HG02759 (cell line): ENCODE results near the gene PLEKHM3.

Experiments
- ATAC-seq: cut with Tn5 transposase; IDR thresholded peaks from one replicate; pipeline ENCODE4 v1.9.1; 2021; ENCODE audit warnings: mild to moderate bottlenecking, moderate library complexity; ENCODE audit not compliant: unreplicated experiment

Gene PLEKHM3

GRCh38 chr2:207896525-207897285, 128.6 kb downstream of the PLEKHM3 start:
- ATAC-seq = no peak

GRCh38 chr2:207895274-207895860, 130.0 kb downstream of the PLEKHM3 start:
- no peak for ATAC-seq

GRCh38 chr2:207892716-207893402, 132.5 kb downstream of the PLEKHM3 start:
- ATAC-seq = no peak

- ATAC-seq = no peak
These were observed 134.1 kb downstream of the PLEKHM3 start for GRCh38 chr2:207891086-207891844.

GRCh38 chr2:207887500-207887899, 137.8 kb downstream of the PLEKHM3 start:
- no peak for ATAC-seq

- no peak for ATAC-seq
These were observed 140.3 kb downstream of the PLEKHM3 start for GRCh38 chr2:207885010-207885409.

- no peak for ATAC-seq
These were observed 141.2 kb downstream of the PLEKHM3 start for GRCh38 chr2:207884127-207884526.

- peak; percentile 66 for ATAC-seq
These were observed 142.1 kb downstream of the PLEKHM3 start for GRCh38 chr2:207883002-207883780.

GRCh38 chr2:207881902-207882301, 143.4 kb downstream of the PLEKHM3 start:
- no peak for ATAC-seq

- no peak for ATAC-seq
These were observed 145.8 kb downstream of the PLEKHM3 start for GRCh38 chr2:207879536-207879935.

- ATAC-seq = no peak
These were observed 148.3 kb downstream of the PLEKHM3 start for GRCh38 chr2:207876842-207877535.

- no peak for ATAC-seq
These were observed 149.7 kb downstream of the PLEKHM3 start for GRCh38 chr2:207875473-207876212.

- peak; percentile 80 for ATAC-seq
These were observed 151.5 kb downstream of the PLEKHM3 start for GRCh38 chr2:207873794-207874193.

- ATAC-seq = no peak
These were observed 153.4 kb downstream of the PLEKHM3 start for GRCh38 chr2:207871911-207872310.

- no peak for ATAC-seq
These were observed 153.8 kb downstream of the PLEKHM3 start for GRCh38 chr2:207871506-207871905.

- ATAC-seq = no peak
These were observed 154.5 kb downstream of the PLEKHM3 start for GRCh38 chr2:207870814-207871213.

- ATAC-seq = peak; percentile 61
These were observed 155.2 kb downstream of the PLEKHM3 start for GRCh38 chr2:207869784-207870778.
